CD14-positive monocyte (primary cell): Measurements from ENCODE around the gene DNAI1. TPM values are rescaled to one million over a fixed set of nuclear protein-coding genes. Genes with fewer than 3 reads are reported as not detected.

ENCODE experiments used
- DNase-seq, 3 donors: peaks; one replicate each; pipeline ENCODE4 v3.0.0-alpha.2; 2011 to 2022
- H2AFZ ChIP-seq: 2 replicates; pipeline ENCODE4 v1.6.0; 2012; ENCODE audit warnings: mild to moderate bottlenecking, low read depth, low read length, inconsistent platforms; ENCODE audit not compliant: insufficient read depth, poor library complexity, severe bottlenecking
- H3K27ac ChIP-seq, 2 donors: 1 replicate in 1 of 2; 2 replicates in 1 of 2; pipeline ENCODE4 v1.5.1; 2012 to 2013; ENCODE audit warnings: low read length in 2 of 2, control low read depth in 1 of 2, inconsistent platforms in 1 of 2, low read depth in 1 of 2, mild to moderate bottlenecking in 1 of 2
- H3K27me3 ChIP-seq, 2 donors: one replicate each; pipeline versions ENCODE4 v1.6.0 to v1.6.1; 2011 to 2013; ENCODE audit warnings: low read length in 2 of 2; ENCODE audit not compliant: control insufficient read depth in 2 of 2, insufficient read depth in 2 of 2
- H3K36me3 ChIP-seq, 2 donors: replicated peaks in 1 of 2; 1 replicate in 1 of 2; 2 replicates in 1 of 2; pipeline versions ENCODE4 v1.5.1 to v1.6.1; 2012 to 2013; ENCODE audit warnings: low read length in 2 of 2, control low read depth in 1 of 2, inconsistent platforms in 1 of 2, mild to moderate bottlenecking in 1 of 2; ENCODE audit not compliant: insufficient read depth in 2 of 2, control insufficient read depth in 1 of 2
- H3K4me1 ChIP-seq, 2 donors: 1 replicate in 1 of 2; 2 replicates in 1 of 2; pipeline versions ENCODE4 v1.5.1 to v1.6.1; 2012 to 2013; ENCODE audit warnings: low read length in 2 of 2, control low read depth in 1 of 2, inconsistent platforms in 1 of 2, mild to moderate bottlenecking in 1 of 2, moderate library complexity in 1 of 2; ENCODE audit not compliant: insufficient read depth in 2 of 2, control insufficient read depth in 1 of 2
- H3K4me2 ChIP-seq: replicated peaks from 2 replicates; pipeline ENCODE3; 2012; ENCODE audit warnings: low read length, moderate library complexity, mild to moderate bottlenecking; ENCODE audit not compliant: poor library complexity, severe bottlenecking; ENCODE audit errors: extremely low read depth
- H3K4me3 ChIP-seq, 3 experiments: fragments of 200-600 bp in 1 of 3; sonication (generic) in 1 of 3; replicated peaks in 1 of 3; 1 replicate in 2 of 3; 2 replicates in 1 of 3; pipeline ENCODE4 v1.5.1; 2011 to 2013; ENCODE audit warnings: low read length in 3 of 3, mild to moderate bottlenecking in 3 of 3, control low read depth in 2 of 3, low read depth in 2 of 3, inconsistent platforms in 1 of 3, moderate library complexity in 1 of 3
- H3K79me2 ChIP-seq: 2 replicates; pipeline ENCODE4 v1.6.0; 2012; ENCODE audit warnings: mild to moderate bottlenecking, control low read depth, inconsistent platforms, low read length, moderate library complexity; ENCODE audit not compliant: insufficient read depth
- H3K9ac ChIP-seq: 2 replicates; pipeline ENCODE4 v1.6.0; 2017; ENCODE audit warnings: low read length, mild to moderate bottlenecking; ENCODE audit not compliant: insufficient read depth, poor library complexity, severe bottlenecking
- H3K9me3 ChIP-seq, 2 donors: replicated peaks in 1 of 2; 1 replicate in 1 of 2; 2 replicates in 1 of 2; pipeline versions ENCODE4 v1.5.1 to v1.6.1; 2012 to 2013; ENCODE audit warnings: low read length in 2 of 2, control low read depth in 1 of 2; ENCODE audit not compliant: control insufficient read depth in 1 of 2, insufficient read depth in 1 of 2
- H4K20me1 ChIP-seq: 2 replicates; pipeline ENCODE4 v1.6.0; 2012; ENCODE audit warnings: mild to moderate bottlenecking, low read length, control low read depth, moderate library complexity; ENCODE audit not compliant: insufficient read depth
- H3K27ac Mint-ChIP-seq, 7 donors: one replicate each; pipeline ENCODE4 v1.8.0; 2020; ENCODE audit warnings: mild to moderate bottlenecking in 7 of 7, mixed read lengths in 7 of 7, moderate library complexity in 6 of 7, inconsistent platforms in 2 of 7
- H3K27me3 Mint-ChIP-seq, 3 donors: one replicate each; pipeline ENCODE4 v1.8.0; 2021 to 2022; ENCODE audit warnings: low read depth in 3 of 3, mild to moderate bottlenecking in 3 of 3, mixed read lengths in 3 of 3, moderate library complexity in 3 of 3, inconsistent platforms in 1 of 3
- H3K36me3 Mint-ChIP-seq, 2 donors: one replicate each; pipeline ENCODE4 v1.8.0; 2020; ENCODE audit warnings: mixed read lengths in 2 of 2, inconsistent platforms in 1 of 2, mild to moderate bottlenecking in 1 of 2
- H3K4me1 Mint-ChIP-seq: one replicate; pipeline ENCODE4 v1.8.0; 2020; ENCODE audit warnings: mild to moderate bottlenecking, mixed read lengths
- H3K4me3 Mint-ChIP-seq, 2 donors: one replicate each; pipeline ENCODE4 v1.8.0; 2020; ENCODE audit warnings: mild to moderate bottlenecking in 2 of 2, mixed read lengths in 2 of 2, moderate library complexity in 1 of 2
- H3K9me3 Mint-ChIP-seq, 7 donors: one replicate each; pipeline ENCODE4 v1.8.0; 2020 to 2022; ENCODE audit warnings: mixed read lengths in 7 of 7, mild to moderate bottlenecking in 6 of 7, moderate library complexity in 6 of 7, inconsistent platforms in 2 of 7
- CTCF ChIP-seq: fragments of 200-600 bp; IDR thresholded peaks from one replicate; pipeline ENCODE4 v1.8.0; 2022; ENCODE audit warnings: antibody characterized with exemption, mild to moderate bottlenecking
- WGBS: methylation state at CpG from one replicate; pipeline ENCODE4 v1.1.5; 2013; ENCODE audit warnings: missing lambda C conversion rate; ENCODE audit not compliant: insufficient coverage; 5-methylcytosine and 5-hydroxymethylcytosine counted together
- intact Hi-C, 2 donors: fragments of 100-400 bp; cut with micrococcal nuclease; formaldehyde crosslinking; loops; one replicate each; pipeline versions ENCODE4 v1.15.0 to v1.15.1; 2023
- polyA plus RNA-seq, 3 donors: library from polyadenylated mRNA; depleted of rRNA in 1 of 3; unstranded in 2 of 3; stranded (reverse) in 1 of 3; fragments of 300-500 nt in 2 of 3; fragments of >200 nt in 1 of 3; fragmentation: Illumina TruSeq in 2 of 3; gene quantifications; 1 replicate in 2 of 3; 2 replicates in 1 of 3; pipeline ENCODE4 v1.2.3, GENCODE V29; 2012 to 2021

Gene DNAI1
- polyA plus RNA-seq, 3 donors = not detected

DNA sequence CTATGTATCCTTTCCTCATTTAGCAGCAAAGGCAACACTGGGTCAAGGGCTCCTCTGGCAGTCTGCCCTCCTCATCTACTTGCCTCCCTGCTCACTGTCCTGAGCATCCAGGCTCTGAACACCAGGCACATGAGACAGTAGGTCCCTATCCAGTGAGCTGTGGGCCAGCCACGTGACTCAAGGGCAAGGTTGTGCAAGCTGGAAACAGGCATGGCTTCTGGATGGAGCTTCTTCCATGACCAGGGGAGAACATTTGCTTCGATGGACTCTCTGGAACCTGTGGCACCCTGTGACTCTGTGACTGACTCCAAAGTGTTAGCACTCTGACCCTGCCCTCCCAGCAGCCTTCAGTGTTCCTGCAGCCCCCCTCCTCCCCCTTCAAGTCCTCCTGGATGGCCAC, 33.0 kb downstream of the DNAI1 start:
- no peak overlapping the region for H3K27ac ChIP-seq
- H3K4me3 ChIP-seq = no peak overlapping the region
- no peaks in the 10 kb centered on the region for H3K36me3 Mint-ChIP-seq
- peaks cover 7 to 11% (median 8%) of the 10 kb centered on the region in 3 donors for H3K27me3 Mint-ChIP-seq
- no peak overlapping the region for H3K9ac ChIP-seq
- H3K4me1 Mint-ChIP-seq = no peaks in the 10 kb centered on the region
- H3K9me3 Mint-ChIP-seq = no peaks in the 10 kb centered on the region
- no peak overlapping the region for H3K4me2 ChIP-seq
- no peaks in the 10 kb centered on the region for H4K20me1 ChIP-seq
- no peak overlapping the region for H2AFZ ChIP-seq
- intact Hi-C loops = no loop called here
- no peak for TF ChIP-seq CTCF
- no peaks in the 10 kb centered on the region for H3K79me2 ChIP-seq
- 57% methylated on average over 2 of the region's 2 CpGs for WGBS
- peaks cover 0 to 3% of the 10 kb centered on the region in 2 donors for H3K27me3 ChIP-seq
- H3K36me3 ChIP-seq = no peaks in the 10 kb centered on the region
- no peaks in the 10 kb centered on the region for H3K9me3 ChIP-seq
- DNase-seq = no peak
- H3K4me1 ChIP-seq = no peaks in the 10 kb centered on the region
- H3K4me3 Mint-ChIP-seq = no peak overlapping the region
- no peak overlapping the region for H3K27ac Mint-ChIP-seq

DNA sequence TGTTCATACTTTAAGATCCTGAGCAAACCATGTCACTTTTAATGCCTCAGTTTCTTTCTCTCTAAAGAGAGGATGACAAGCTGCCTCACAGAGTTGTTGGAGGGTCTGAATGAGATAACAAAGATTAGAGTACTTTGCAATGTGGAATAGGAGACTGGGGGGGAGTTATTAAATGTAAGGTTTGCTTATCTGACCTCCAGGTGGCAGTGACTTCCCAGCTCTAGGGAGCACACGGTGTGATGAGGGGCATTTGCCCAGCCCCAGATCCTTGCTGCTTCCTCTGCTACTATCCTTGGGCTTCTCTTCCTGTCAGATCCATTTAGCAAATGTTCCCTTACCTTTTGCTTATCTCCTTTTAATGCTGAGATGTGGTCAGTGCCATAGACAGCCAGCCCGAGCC, 33.4 kb downstream of the DNAI1 start:
- no peak for DNase-seq
- Histone ChIP-seq H3K27me3 (peaks cover 0 to 3% of the 10 kb centered on the region in 2 donors), H2AFZ (no peak overlapping the region), H3K4me3 (no peak overlapping the region), H3K9ac (no peak overlapping the region), H3K4me1 (no peaks in the 10 kb centered on the region), H3K79me2 (no peaks in the 10 kb centered on the region), H3K27ac (no peak overlapping the region), H4K20me1 (no peaks in the 10 kb centered on the region), H3K4me2 (no peak overlapping the region), H3K9me3 (no peaks in the 10 kb centered on the region), H3K36me3 (no peaks in the 10 kb centered on the region)
- no peak overlapping the region for H3K4me3 Mint-ChIP-seq
- H3K9me3 Mint-ChIP-seq = no peaks in the 10 kb centered on the region
- H3K27me3 Mint-ChIP-seq = peaks cover 7 to 9% (median 8%) of the 10 kb centered on the region in 3 donors
- no peaks in the 10 kb centered on the region for H3K36me3 Mint-ChIP-seq
- no peaks in the 10 kb centered on the region for H3K4me1 Mint-ChIP-seq
- no peak overlapping the region for H3K27ac Mint-ChIP-seq
- no CpG with 5 or more reads among the region's 2 CpGs for WGBS
- TF ChIP-seq CTCF = no peak
- intact Hi-C loops = no loop called here
